ENCODE measurements around the gene SEMA6A. TPM values are rescaled to one million over a fixed set of nuclear protein-coding genes. Genes with fewer than 3 reads are reported as not detected.

The SEMA6A gene
- total RNA-seq, 1 donor: 0.21 TPM

DNA sequence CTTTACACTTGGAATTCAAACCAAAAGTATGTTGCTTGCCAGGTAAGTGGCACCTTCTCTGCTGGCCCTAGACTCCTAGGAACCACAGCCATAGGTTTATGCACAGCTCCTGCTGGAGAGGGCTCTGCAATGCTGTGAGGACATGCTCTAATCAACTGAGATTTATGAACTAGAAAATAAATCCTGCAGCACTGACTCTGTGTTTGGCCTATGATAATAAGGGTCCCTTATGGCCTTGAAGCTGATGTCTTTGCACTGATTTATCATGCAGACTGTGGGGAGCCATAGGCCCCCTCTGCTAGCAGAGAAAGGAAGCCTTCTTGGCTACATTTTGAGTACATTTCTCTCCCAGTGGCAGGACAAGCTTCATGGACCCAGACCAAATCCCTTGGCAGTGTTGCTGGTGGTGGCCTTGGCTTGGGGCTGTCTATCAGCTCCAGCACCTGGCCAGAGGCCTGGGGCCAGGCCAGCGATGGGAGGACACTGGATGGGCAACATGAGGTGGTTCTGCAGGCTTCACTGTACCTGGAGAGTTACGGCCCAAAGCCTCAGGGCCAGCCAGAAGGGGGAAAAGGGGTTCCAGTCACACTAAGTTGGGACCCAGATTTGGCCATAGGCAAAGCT is 178.0 kb downstream of the SEMA6A start:
- Histone ChIP-seq H3K4me1 (ENCODE audit: insufficient read depth, low read length) (no peaks in the 10 kb centered on the region), H3K4me3 (ENCODE audit: low read length) (no peak overlapping the region), H3K27me3 (ENCODE audit: insufficient read depth, low read length) (no peaks in the 10 kb centered on the region), H3K9me3 (ENCODE audit: low read depth, low read length) (no peaks in the 10 kb centered on the region)

DNA sequence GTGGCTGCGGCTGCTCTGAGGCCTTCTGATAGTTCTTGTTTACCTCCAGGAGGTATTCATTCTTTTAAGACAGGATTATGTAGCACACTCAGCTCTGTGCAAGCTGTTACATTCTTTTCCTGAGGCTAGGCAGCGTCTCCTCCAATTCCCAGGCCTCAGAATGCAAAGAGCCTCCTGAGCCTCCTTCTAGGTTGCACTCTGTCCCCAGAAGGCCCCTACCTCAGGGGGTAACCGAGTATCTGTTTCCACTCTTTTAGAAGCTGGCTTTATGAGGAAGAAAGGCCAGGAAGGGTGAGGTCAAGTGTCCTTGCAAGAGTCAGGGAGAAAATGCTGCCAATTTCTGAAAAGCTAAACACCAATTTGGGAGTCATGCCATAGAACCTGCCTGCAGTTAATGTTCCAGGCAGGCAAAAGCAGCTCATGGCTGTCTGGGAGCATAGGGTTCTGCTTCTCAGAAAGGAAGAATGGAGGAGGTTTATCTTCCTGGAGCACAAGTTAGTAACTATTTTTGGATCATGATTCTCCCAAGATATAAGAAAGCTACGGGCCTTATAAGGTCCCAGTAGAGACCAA is 178.9 kb downstream of the SEMA6A start:
- no peaks in the 10 kb centered on the region for H3K4me1 ChIP-seq (ENCODE audit: insufficient read depth, low read length)
- H3K9me3 ChIP-seq (ENCODE audit: low read depth, low read length): no peaks in the 10 kb centered on the region
- H3K4me3 ChIP-seq (ENCODE audit: low read length): no peak overlapping the region
- no peaks in the 10 kb centered on the region for H3K27me3 ChIP-seq (ENCODE audit: insufficient read depth, low read length)

- Histone ChIP-seq H3K4me1 (ENCODE audit: insufficient read depth, low read length) (no peaks in the 10 kb centered on the region), H3K4me3 (ENCODE audit: low read length) (no peak overlapping the region), H3K27me3 (ENCODE audit: insufficient read depth, low read length) (no peaks in the 10 kb centered on the region), H3K9me3 (ENCODE audit: low read depth, low read length) (no peaks in the 10 kb centered on the region)
Observed at GRCh38 chr5:116395226-116395625, 179.4 kb downstream of the SEMA6A start.

DNA sequence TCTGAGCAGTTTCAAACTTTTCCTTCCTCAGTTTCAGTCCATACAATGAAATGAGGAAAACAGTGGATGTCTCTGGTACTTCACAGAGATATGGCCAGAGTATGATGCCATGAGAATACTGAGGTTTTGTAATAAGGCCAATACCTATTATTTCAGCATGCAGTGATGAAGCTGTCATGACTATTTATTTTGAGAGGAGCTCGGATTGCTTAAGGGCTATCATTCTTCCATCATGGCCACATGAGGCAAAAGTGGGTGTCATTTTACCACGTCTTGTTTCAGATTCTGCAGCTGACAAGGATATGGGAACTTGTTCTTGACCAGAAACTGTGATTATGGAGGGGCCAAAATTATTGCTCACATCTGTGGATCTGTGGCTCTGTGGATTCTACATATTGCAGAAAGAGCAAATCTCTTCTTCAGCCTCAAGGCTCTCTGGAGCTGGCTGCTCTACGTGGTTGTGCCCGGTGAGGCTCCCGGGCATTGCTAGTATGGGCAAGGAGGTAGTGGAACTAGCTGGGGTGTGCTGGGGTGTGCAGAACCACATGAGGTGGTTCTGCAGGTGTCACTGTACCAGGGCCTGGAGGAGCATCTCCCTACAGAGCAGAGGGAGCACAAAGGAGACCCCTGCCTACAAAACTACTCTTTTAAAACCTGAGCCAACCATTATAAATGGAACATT is 180.3 kb downstream of the SEMA6A start:
- Histone ChIP-seq H3K4me1 (ENCODE audit: insufficient read depth, low read length) (no peaks in the 10 kb centered on the region), H3K4me3 (ENCODE audit: low read length) (no peak overlapping the region), H3K27me3 (ENCODE audit: insufficient read depth, low read length) (no peaks in the 10 kb centered on the region), H3K9me3 (ENCODE audit: low read depth, low read length) (no peaks in the 10 kb centered on the region)
